ENCODE results near the gene LY6G6C.
"Not testable (repeated sequence)": the region's sequence is repeated elsewhere in the genome, so short reads cannot be mapped to it uniquely, and the experiment has no call there.

The LY6G6C gene

DNA sequence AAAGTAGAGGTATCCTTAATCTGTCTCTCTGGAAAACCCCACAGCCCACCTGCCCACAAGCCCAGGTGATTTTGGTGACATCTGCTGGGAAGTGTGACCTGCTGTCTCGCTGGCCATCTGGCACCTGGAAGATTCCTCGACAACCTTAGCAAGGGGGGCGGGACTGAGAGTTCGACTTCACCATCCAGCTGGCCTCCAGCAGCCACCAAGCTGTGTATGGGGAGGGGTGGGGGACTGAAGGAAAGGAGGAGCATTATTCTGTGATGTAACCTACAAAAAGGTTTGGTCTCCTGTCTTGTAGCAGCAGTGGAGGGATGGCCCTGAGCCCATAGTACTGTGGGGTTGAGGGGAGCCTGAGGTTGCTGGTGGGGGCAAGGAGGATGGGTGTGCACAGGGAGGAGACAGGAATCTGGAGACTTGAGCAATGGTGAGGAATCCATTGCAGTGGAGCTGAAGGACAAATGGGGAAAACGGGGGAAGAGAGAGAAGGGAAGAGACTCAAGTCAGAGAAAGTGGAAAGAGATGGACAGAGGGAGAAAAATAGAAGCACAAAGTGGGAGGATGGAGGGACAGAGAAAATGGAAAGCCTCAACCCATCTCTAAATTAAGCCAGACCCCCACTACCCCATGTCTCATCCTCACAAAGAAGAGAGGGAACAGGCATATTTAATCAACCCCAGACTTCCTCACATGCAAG lies 10.9 kb downstream of the LY6G6C start:
- ChIA-PET CTCF (interaction anchor here (0.7 kb wide), 1 partner anchor 169 kb away, joined by 4 read pairs; no protein-coding TSS in a partner anchor), POLR2A (interaction anchor here (0.9 to 5.2 kb wide), 3 partner anchors 7 to 104 kb away, joined by 3 to 43 read pairs (median 4); partner anchors contain the start of genes ABHD16A, DDAH2, HSPA1A and HSPA1L)
- no peak for DNase-seq (ENCODE audit: extremely low spot score)
- no peak for TF ChIP-seq HDGF (IDR thresholded peaks at IDR 0.05; ENCODE audit: borderline replicate concordance)

DNA sequence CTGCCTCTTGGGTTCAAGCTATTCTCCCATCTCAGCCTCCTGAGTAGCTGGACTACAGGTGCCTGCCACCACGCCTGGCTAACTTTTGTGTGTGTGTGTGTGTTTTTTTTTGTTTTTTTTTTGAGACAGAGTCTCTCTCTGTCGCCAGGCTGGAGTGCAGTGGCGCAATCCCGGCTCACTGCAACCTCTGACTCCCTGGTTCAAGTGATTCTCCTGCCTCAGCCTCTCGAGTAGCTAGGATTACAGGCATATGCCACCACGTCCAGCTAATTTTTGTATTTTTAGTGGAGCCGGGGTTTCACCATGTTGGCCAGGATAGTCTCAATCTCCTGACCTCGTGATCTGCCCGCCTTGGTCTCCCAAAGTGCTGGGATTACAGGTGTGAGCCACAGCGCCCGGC lies 12.4 kb downstream of the LY6G6C start:
- DNase-seq (ENCODE audit: extremely low spot score); POLR2A ChIA-PET: not testable (repeated sequence)
- CTCF ChIA-PET = interaction anchor here (0.7 kb wide), 1 partner anchor 133 kb away, joined by 3 read pairs; no protein-coding TSS in a partner anchor

DNA sequence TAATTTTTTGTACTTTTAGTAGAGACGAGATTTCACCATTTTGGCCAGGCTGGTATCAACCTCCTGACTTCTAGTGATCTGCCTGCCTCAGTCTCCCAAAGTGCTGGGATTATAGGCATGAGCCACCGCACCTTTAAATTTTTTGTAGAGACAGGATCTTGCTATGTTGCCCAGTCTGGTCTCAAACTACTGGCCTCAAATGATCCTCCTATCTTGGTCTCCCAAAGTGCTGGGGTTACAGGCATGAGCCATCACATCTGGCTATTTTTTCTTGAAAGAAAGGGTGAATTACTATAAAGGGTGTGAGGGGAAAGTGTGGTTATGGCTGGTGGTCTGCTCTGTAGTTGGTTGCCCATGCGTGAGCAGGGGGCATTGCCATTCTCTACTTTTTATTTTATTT lies 13.3 kb downstream of the LY6G6C start:
- no peak for TF ChIP-seq FOXM1 (IDR thresholded peaks at IDR 0.05; ENCODE audit: borderline replicate concordance)

DNA sequence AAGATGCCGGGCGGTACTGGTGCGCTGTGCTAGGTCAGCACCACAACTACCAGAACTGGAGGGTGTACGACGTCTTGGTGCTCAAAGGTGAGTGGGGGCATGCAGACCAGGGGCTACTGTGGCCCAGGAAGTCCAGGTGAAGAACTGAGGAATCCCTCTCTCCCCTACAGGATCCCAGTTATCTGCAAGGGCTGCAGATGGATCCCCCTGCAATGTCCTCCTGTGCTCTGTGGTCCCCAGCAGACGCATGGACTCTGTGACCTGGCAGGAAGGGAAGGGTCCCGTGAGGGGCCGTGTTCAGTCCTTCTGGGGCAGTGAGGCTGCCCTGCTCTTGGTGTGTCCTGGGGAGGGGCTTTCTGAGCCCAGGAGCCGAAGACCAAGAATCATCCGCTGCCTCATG lies 13.8 kb downstream of the LY6G6C start:
- no peak for TF ChIP-seq HDGF (IDR thresholded peaks at IDR 0.05; ENCODE audit: borderline replicate concordance)
- no peak for TF ChIP-seq L3MBTL2 (conservative IDR thresholded peaks at IDR 0.05)
- no peak for TF ChIP-seq SUZ12 (IDR thresholded peaks at IDR 0.05)
- no peak for TF ChIP-seq BHLHE40 (IDR thresholded peaks at IDR 0.05; ENCODE audit: borderline replicate concordance)
- no peak for TF ChIP-seq ELF4 (IDR thresholded peaks at IDR 0.05)
- no peak for TF ChIP-seq CTBP1 (IDR thresholded peaks at IDR 0.05; ENCODE audit: borderline replicate concordance)
- TF ChIP-seq TARDBP (IDR thresholded peaks at IDR 0.05) = no peak
- TF ChIP-seq ARNT (IDR thresholded peaks at IDR 0.05) = no peak
- TF ChIP-seq ZNF384 (IDR thresholded peaks at IDR 0.05) = no peak
- no peak for TF ChIP-seq FOXM1 (IDR thresholded peaks at IDR 0.05; ENCODE audit: borderline replicate concordance)
- no peak for TF ChIP-seq FOXK2 (IDR thresholded peaks at IDR 0.05)
- TF ChIP-seq NFRKB (IDR thresholded peaks at IDR 0.05) = no peak
- DNase-seq (ENCODE audit: extremely low spot score) = no peak
- CTCF ChIA-PET = no interaction called here
- POLR2A ChIA-PET = no interaction called here

More for the DNA sequence above, 13.3 kb downstream of the LY6G6C start:
- ChIA-PET POLR2A (no interaction called here), CTCF (no interaction called here)
- no peak for DNase-seq (ENCODE audit: extremely low spot score)

- POLR2A ChIA-PET = interaction anchor here (0.7 to 0.9 kb wide), 3 partner anchors 8 to 29 kb away, joined by 3 read pairs; partner anchors contain the start of gene LY6G6D
- CTCF ChIA-PET = no interaction called here
These were observed 14.9 kb downstream of the LY6G6C start, which contains the start of gene LY6G6F for GRCh38 chr6:31706599-31706998. TSS of gene LY6G6F (plus strand) at chr6:31706866. CDS start at chr6:31706907, 41 bp downstream.

GRCh38 chr6:31705931-31706330 lies 15.6 kb downstream of the LY6G6C start:
- ChIA-PET POLR2A (interaction anchor here (0.9 kb wide), 2 partner anchors 9 to 29 kb away, joined by 3 read pairs; partner anchors contain the start of gene LY6G6D), CTCF (no interaction called here)
- TF ChIP-seq FOXM1 (IDR thresholded peaks at IDR 0.05; ENCODE audit: borderline replicate concordance) (no peak), NFRKB (IDR thresholded peaks at IDR 0.05) (no peak), SUZ12 (IDR thresholded peaks at IDR 0.05) (no peak), FOXK2 (IDR thresholded peaks at IDR 0.05) (no peak), CTBP1 (IDR thresholded peaks at IDR 0.05; ENCODE audit: borderline replicate concordance) (no peak), SP1 (IDR thresholded peaks at IDR 0.05) (no peak), ELF4 (IDR thresholded peaks at IDR 0.05) (no peak), HDGF (IDR thresholded peaks at IDR 0.05; ENCODE audit: borderline replicate concordance) (no peak), LEF1 (IDR thresholded peaks at IDR 0.05; ENCODE audit: borderline replicate concordance) (no peak), ARNT (IDR thresholded peaks at IDR 0.05) (no peak), FOXA1 (IDR thresholded peaks at IDR 0.05) (no peak), ZNF384 (IDR thresholded peaks at IDR 0.05) (no peak), L3MBTL2 (conservative IDR thresholded peaks at IDR 0.05) (no peak)
- TF ChIP-seq, protein P1, sequence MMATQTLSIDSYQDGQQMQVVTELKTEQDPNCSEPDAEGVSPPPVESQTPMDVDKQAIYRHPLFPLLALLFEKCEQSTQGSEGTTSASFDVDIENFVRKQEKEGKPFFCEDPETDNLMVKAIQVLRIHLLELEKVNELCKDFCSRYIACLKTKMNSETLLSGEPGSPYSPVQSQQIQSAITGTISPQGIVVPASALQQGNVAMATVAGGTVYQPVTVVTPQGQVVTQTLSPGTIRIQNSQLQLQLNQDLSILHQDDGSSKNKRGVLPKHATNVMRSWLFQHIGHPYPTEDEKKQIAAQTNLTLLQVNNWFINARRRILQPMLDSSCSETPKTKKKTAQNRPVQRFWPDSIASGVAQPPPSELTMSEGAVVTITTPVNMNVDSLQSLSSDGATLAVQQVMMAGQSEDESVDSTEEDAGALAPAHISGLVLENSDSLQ (IDR thresholded peaks at IDR 0.05) = no peak
- no peak for DNase-seq (ENCODE audit: extremely low spot score)

More at GRCh38 chr6:31706599-31706998, 14.9 kb downstream of the LY6G6C start, which contains the start of gene LY6G6F:
- no peak for TF ChIP-seq L3MBTL2 (conservative IDR thresholded peaks at IDR 0.05)
- TF ChIP-seq, protein P1 (IDR thresholded peaks at IDR 0.05) = no peak
- no peak for TF ChIP-seq BHLHE40 (IDR thresholded peaks at IDR 0.05; ENCODE audit: borderline replicate concordance)
- no peak for TF ChIP-seq HDGF (IDR thresholded peaks at IDR 0.05; ENCODE audit: borderline replicate concordance)
- no peak for TF ChIP-seq FOXK2 (IDR thresholded peaks at IDR 0.05)
- no peak for TF ChIP-seq ELF4 (IDR thresholded peaks at IDR 0.05)
- no peak for TF ChIP-seq FOXM1 (IDR thresholded peaks at IDR 0.05; ENCODE audit: borderline replicate concordance)
- no peak for TF ChIP-seq TARDBP (IDR thresholded peaks at IDR 0.05)
- TF ChIP-seq NFRKB (IDR thresholded peaks at IDR 0.05) = no peak
- no peak for TF ChIP-seq SP1 (IDR thresholded peaks at IDR 0.05)
- no peak for TF ChIP-seq LEF1 (IDR thresholded peaks at IDR 0.05; ENCODE audit: borderline replicate concordance)
- TF ChIP-seq ARNT (IDR thresholded peaks at IDR 0.05) = no peak
- TF ChIP-seq SUZ12 (IDR thresholded peaks at IDR 0.05) = no peak
- no peak for TF ChIP-seq FOXA1 (IDR thresholded peaks at IDR 0.05)
- no peak for TF ChIP-seq ZNF384 (IDR thresholded peaks at IDR 0.05)
- no peak for TF ChIP-seq CTBP1 (IDR thresholded peaks at IDR 0.05; ENCODE audit: borderline replicate concordance)
- no peak for DNase-seq (ENCODE audit: extremely low spot score)

All from HEK293T (cell line).